H1 (cell line): Measurements from ENCODE around the gene NT5E. TPM values are rescaled to one million over a fixed set of nuclear protein-coding genes. Genes with fewer than 3 reads are reported as not detected.

ENCODE experiments used
- E2F6 ChIP-seq: IDR thresholded peaks from 2 replicates; pipeline ENCODE4 v1.6.1; 2012; ENCODE audit warnings: inconsistent platforms
- polyA plus RNA-seq, 7 experiments: library from polyadenylated mRNA; depleted of rRNA in 3 of 7; stranded (reverse) in 5 of 7; unstranded in 2 of 7; fragments of >200 nt in 5 of 7; fragments of 200-250 nt in 2 of 7; gene quantifications; 1 replicate in 5 of 7; 2 replicates in 1 of 7; 4 replicates in 1 of 7; pipeline versions ENCODE4 v1.2.1 to v1.2.3, GENCODE V29; 2011 to 2013; ENCODE audit warnings: missing spikeins in 2 of 7, mixed read lengths in 2 of 7
- total RNA-seq: library from RNA; stranded (reverse); fragmentation: NEBNext Ultra II Directional; extraction: Animal tissue kit (Norgen Biotek cat#: 25700); gene quantifications from 2 replicates; pipeline ENCODE4 v1.2.1, GENCODE V29; 2021
- TF ChIP-seq, protein P1 (sequence below): fragments of 300-600 bp; sonication (generic); IDR thresholded peaks from 2 replicates; pipeline ENCODE4 v1.7.1; 2012; ENCODE audit warnings: low read length, moderate library complexity, mild to moderate bottlenecking, inconsistent platforms; ENCODE audit not compliant: insufficient replicate concordance

NT5E gene
- total and polyA plus RNA-seq, 2 of the 8 experiments (the other 6 are each of a cell fraction or from before 2014, with no cell fraction given) = 0.74 to 1.5 TPM

GRCh38 chr6:85422996-85423395 is 26.9 kb upstream of the NT5E start (continued):
- TF ChIP-seq E2F6 = no peak
- TF ChIP-seq, protein P1, sequence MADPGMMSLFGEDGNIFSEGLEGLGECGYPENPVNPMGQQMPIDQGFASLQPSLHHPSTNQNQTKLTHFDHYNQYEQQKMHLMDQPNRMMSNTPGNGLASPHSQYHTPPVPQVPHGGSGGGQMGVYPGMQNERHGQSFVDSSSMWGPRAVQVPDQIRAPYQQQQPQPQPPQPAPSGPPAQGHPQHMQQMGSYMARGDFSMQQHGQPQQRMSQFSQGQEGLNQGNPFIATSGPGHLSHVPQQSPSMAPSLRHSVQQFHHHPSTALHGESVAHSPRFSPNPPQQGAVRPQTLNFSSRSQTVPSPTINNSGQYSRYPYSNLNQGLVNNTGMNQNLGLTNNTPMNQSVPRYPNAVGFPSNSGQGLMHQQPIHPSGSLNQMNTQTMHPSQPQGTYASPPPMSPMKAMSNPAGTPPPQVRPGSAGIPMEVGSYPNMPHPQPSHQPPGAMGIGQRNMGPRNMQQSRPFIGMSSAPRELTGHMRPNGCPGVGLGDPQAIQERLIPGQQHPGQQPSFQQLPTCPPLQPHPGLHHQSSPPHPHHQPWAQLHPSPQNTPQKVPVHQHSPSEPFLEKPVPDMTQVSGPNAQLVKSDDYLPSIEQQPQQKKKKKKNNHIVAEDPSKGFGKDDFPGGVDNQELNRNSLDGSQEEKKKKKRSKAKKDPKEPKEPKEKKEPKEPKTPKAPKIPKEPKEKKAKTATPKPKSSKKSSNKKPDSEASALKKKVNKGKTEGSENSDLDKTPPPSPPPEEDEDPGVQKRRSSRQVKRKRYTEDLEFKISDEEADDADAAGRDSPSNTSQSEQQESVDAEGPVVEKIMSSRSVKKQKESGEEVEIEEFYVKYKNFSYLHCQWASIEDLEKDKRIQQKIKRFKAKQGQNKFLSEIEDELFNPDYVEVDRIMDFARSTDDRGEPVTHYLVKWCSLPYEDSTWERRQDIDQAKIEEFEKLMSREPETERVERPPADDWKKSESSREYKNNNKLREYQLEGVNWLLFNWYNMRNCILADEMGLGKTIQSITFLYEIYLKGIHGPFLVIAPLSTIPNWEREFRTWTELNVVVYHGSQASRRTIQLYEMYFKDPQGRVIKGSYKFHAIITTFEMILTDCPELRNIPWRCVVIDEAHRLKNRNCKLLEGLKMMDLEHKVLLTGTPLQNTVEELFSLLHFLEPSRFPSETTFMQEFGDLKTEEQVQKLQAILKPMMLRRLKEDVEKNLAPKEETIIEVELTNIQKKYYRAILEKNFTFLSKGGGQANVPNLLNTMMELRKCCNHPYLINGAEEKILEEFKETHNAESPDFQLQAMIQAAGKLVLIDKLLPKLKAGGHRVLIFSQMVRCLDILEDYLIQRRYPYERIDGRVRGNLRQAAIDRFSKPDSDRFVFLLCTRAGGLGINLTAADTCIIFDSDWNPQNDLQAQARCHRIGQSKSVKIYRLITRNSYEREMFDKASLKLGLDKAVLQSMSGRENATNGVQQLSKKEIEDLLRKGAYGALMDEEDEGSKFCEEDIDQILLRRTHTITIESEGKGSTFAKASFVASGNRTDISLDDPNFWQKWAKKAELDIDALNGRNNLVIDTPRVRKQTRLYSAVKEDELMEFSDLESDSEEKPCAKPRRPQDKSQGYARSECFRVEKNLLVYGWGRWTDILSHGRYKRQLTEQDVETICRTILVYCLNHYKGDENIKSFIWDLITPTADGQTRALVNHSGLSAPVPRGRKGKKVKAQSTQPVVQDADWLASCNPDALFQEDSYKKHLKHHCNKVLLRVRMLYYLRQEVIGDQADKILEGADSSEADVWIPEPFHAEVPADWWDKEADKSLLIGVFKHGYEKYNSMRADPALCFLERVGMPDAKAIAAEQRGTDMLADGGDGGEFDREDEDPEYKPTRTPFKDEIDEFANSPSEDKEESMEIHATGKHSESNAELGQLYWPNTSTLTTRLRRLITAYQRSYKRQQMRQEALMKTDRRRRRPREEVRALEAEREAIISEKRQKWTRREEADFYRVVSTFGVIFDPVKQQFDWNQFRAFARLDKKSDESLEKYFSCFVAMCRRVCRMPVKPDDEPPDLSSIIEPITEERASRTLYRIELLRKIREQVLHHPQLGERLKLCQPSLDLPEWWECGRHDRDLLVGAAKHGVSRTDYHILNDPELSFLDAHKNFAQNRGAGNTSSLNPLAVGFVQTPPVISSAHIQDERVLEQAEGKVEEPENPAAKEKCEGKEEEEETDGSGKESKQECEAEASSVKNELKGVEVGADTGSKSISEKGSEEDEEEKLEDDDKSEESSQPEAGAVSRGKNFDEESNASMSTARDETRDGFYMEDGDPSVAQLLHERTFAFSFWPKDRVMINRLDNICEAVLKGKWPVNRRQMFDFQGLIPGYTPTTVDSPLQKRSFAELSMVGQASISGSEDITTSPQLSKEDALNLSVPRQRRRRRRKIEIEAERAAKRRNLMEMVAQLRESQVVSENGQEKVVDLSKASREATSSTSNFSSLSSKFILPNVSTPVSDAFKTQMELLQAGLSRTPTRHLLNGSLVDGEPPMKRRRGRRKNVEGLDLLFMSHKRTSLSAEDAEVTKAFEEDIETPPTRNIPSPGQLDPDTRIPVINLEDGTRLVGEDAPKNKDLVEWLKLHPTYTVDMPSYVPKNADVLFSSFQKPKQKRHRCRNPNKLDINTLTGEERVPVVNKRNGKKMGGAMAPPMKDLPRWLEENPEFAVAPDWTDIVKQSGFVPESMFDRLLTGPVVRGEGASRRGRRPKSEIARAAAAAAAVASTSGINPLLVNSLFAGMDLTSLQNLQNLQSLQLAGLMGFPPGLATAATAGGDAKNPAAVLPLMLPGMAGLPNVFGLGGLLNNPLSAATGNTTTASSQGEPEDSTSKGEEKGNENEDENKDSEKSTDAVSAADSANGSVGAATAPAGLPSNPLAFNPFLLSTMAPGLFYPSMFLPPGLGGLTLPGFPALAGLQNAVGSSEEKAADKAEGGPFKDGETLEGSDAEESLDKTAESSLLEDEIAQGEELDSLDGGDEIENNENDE = no peak
